GM12878 (cell line): Measurements from ENCODE around the gene FHL5.

Source experiments
- TCF7 ChIP-seq: IDR thresholded peaks from 2 replicates; pipeline ENCODE4 v1.6.1; 2014; ENCODE audit warnings: antibody characterized with exemption, borderline replicate concordance
- YY1 ChIP-seq: IDR thresholded peaks from 2 replicates; pipeline ENCODE4 v1.6.1; 2011; ENCODE audit warnings: low read depth, mild to moderate bottlenecking, low read length

GRCh38 chr6:96653181-96653580, 90.3 kb downstream of the FHL5 start:
- TF ChIP-seq TCF7 (no peak), YY1 (no peak)
